Measurements from ENCODE around the gene B4GALT6.

Gene B4GALT6

GRCh38 chr18:31598021-31598805 lies 86.2 kb downstream of the B4GALT6 start:
- DNase-seq, result no peak
- Histone ChIP-seq H3K9me3 (ENCODE audit: severe bottlenecking) (no peaks in the 10 kb centered on the region), H3K36me3 (no peaks in the 10 kb centered on the region), H3K4me3 (ENCODE audit: low read depth, low read length) (no peak overlapping the region), H3K27ac (no peak overlapping the region), H3K27me3 (ENCODE audit: insufficient read depth, low read depth, severe bottlenecking) (no peaks in the 10 kb centered on the region)
- TF ChIP-seq, protein P1, sequence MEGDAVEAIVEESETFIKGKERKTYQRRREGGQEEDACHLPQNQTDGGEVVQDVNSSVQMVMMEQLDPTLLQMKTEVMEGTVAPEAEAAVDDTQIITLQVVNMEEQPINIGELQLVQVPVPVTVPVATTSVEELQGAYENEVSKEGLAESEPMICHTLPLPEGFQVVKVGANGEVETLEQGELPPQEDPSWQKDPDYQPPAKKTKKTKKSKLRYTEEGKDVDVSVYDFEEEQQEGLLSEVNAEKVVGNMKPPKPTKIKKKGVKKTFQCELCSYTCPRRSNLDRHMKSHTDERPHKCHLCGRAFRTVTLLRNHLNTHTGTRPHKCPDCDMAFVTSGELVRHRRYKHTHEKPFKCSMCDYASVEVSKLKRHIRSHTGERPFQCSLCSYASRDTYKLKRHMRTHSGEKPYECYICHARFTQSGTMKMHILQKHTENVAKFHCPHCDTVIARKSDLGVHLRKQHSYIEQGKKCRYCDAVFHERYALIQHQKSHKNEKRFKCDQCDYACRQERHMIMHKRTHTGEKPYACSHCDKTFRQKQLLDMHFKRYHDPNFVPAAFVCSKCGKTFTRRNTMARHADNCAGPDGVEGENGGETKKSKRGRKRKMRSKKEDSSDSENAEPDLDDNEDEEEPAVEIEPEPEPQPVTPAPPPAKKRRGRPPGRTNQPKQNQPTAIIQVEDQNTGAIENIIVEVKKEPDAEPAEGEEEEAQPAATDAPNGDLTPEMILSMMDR (IDR thresholded peaks at IDR 0.05; ENCODE audit: low read depth, low read length), result no peak

- H3K27me3 ChIP-seq (ENCODE audit: insufficient read depth, low read depth, severe bottlenecking), result no peaks in the 10 kb centered on the region
- DNase-seq, result no peak
- H3K36me3 ChIP-seq, result no peaks in the 10 kb centered on the region
- H3K9me3 ChIP-seq (ENCODE audit: severe bottlenecking), result no peaks in the 10 kb centered on the region
- H3K4me3 ChIP-seq (ENCODE audit: low read depth, low read length), result no peak overlapping the region
- TF ChIP-seq, protein P1 (IDR thresholded peaks at IDR 0.05; ENCODE audit: low read depth, low read length), result no peak
- H3K27ac ChIP-seq, result no peak overlapping the region
These were observed 88.1 kb downstream of the B4GALT6 start for GRCh38 chr18:31596081-31596872.

- DNase-seq, result no peak
- Histone ChIP-seq H3K9me3 (ENCODE audit: severe bottlenecking) (no peaks in the 10 kb centered on the region), H3K36me3 (no peaks in the 10 kb centered on the region), H3K27me3 (ENCODE audit: insufficient read depth, low read depth, severe bottlenecking) (no peaks in the 10 kb centered on the region), H3K27ac (no peak overlapping the region), H3K4me3 (ENCODE audit: low read depth, low read length) (no peak overlapping the region)
- TF ChIP-seq, protein P1 (IDR thresholded peaks at IDR 0.05; ENCODE audit: low read depth, low read length), result no peak
These were observed 89.1 kb downstream of the B4GALT6 start for GRCh38 chr18:31595121-31595771.

DNA sequence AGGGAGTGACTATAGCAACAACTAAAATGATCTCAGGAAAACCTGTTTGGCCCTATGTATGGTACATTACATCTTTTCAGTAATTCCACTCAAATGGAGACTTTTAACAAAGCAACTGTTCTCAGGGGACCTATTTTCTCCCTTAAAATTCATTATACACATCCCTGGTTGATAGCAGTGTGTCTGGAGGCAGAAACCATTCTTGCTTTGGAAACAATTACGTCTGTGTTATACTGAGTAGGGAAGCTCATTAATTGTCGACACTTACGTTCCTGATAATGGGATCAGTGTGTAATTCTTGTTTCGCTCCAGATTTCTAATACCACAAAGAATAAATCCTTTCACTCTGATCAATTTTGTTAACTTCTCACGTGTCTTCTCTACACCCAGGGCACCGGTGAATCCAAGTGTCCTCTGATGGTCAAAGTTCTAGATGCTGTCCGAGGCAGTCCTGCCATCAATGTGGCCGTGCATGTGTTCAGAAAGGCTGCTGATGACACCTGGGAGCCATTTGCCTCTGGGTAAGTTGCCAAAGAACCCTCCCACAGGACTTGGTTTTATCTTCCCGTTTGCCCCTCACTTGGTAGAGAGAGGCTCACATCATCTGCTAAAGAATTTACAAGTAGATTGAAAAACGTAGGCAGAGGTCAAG lies 91.7 kb downstream of the B4GALT6 start:
- no peak for DNase-seq
- no peaks in the 10 kb centered on the region for H3K36me3 ChIP-seq
- no peaks in the 10 kb centered on the region for H3K27me3 ChIP-seq (ENCODE audit: insufficient read depth, low read depth, severe bottlenecking)
- TF ChIP-seq, protein P1 (IDR thresholded peaks at IDR 0.05; ENCODE audit: low read depth, low read length), result no peak
- H3K27ac ChIP-seq, result no peak overlapping the region
- H3K9me3 ChIP-seq (ENCODE audit: severe bottlenecking), result no peaks in the 10 kb centered on the region
- no peak overlapping the region for H3K4me3 ChIP-seq (ENCODE audit: low read depth, low read length)

- no peak for DNase-seq
- no peaks in the 10 kb centered on the region for H3K36me3 ChIP-seq
- no peaks in the 10 kb centered on the region for H3K9me3 ChIP-seq (ENCODE audit: severe bottlenecking)
- H3K4me3 ChIP-seq (ENCODE audit: low read depth, low read length), result no peak within 1 kb of the TSS
- H3K27ac ChIP-seq, result no peak within 1 kb of the TSS
- TF ChIP-seq, protein P1 (IDR thresholded peaks at IDR 0.05; ENCODE audit: low read depth, low read length), result no peak
- no peaks in the 10 kb centered on the region for H3K27me3 ChIP-seq (ENCODE audit: insufficient read depth, low read depth, severe bottlenecking)
These were observed 92.8 kb downstream of the B4GALT6 start, which contains the start of gene TTR for GRCh38 chr18:31591628-31592027. Gene TTR (plus strand): TSS chr18:31591877. CDS start chr18:31591903, 26 bp downstream.
